ENCODE results near the gene TTLL12. TPM values are rescaled to one million over a fixed set of nuclear protein-coding genes. Genes with fewer than 3 reads are reported as not detected.

TTLL12 gene
- total and polyA plus RNA-seq, 2 experiments from 2014 or later, result 46.7 to 147 TPM

- TF ChIP-seq, protein P1, sequence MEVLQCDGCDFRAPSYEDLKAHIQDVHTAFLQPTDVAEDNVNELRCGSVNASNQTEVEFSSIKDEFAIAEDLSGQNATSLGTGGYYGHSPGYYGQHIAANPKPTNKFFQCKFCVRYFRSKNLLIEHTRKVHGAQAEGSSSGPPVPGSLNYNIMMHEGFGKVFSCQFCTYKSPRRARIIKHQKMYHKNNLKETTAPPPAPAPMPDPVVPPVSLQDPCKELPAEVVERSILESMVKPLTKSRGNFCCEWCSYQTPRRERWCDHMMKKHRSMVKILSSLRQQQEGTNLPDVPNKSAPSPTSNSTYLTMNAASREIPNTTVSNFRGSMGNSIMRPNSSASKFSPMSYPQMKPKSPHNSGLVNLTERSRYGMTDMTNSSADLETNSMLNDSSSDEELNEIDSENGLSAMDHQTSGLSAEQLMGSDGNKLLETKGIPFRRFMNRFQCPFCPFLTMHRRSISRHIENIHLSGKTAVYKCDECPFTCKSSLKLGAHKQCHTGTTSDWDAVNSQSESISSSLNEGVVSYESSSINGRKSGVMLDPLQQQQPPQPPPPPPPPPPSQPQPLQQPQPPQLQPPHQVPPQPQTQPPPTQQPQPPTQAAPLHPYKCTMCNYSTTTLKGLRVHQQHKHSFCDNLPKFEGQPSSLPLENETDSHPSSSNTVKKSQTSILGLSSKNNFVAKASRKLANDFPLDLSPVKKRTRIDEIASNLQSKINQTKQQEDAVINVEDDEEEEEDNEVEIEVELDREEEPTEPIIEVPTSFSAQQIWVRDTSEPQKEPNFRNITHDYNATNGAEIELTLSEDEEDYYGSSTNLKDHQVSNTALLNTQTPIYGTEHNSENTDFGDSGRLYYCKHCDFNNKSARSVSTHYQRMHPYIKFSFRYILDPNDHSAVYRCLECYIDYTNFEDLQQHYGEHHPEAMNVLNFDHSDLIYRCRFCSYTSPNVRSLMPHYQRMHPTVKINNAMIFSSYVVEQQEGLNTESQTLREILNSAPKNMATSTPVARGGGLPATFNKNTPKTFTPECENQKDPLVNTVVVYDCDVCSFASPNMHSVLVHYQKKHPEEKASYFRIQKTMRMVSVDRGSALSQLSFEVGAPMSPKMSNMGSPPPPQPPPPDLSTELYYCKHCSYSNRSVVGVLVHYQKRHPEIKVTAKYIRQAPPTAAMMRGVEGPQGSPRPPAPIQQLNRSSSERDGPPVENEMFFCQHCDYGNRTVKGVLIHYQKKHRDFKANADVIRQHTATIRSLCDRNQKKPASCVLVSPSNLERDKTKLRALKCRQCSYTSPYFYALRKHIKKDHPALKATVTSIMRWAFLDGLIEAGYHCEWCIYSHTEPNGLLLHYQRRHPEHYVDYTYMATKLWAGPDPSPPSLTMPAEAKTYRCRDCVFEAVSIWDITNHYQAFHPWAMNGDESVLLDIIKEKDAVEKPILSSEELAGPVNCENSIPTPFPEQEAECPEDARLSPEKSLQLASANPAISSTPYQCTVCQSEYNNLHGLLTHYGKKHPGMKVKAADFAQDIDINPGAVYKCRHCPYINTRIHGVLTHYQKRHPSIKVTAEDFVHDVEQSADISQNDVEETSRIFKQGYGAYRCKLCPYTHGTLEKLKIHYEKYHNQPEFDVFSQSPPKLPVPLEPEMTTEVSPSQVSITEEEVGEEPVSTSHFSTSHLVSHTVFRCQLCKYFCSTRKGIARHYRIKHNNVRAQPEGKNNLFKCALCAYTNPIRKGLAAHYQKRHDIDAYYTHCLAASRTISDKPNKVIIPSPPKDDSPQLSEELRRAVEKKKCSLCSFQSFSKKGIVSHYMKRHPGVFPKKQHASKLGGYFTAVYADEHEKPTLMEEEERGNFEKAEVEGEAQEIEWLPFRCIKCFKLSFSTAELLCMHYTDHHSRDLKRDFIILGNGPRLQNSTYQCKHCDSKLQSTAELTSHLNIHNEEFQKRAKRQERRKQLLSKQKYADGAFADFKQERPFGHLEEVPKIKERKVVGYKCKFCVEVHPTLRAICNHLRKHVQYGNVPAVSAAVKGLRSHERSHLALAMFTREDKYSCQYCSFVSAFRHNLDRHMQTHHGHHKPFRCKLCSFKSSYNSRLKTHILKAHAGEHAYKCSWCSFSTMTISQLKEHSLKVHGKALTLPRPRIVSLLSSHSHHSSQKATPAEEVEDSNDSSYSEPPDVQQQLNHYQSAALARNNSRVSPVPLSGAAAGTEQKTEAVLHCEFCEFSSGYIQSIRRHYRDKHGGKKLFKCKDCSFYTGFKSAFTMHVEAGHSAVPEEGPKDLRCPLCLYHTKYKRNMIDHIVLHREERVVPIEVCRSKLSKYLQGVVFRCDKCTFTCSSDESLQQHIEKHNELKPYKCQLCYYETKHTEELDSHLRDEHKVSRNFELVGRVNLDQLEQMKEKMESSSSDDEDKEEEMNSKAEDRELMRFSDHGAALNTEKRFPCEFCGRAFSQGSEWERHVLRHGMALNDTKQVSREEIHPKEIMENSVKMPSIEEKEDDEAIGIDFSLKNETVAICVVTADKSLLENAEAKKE (CRISPR knock-in tag; IDR thresholded peaks at IDR 0.05), result no peak
- TF ChIP-seq ZNF114 (CRISPR knock-in tag; IDR thresholded peaks at IDR 0.05) (no peak), EZH2phosphoT487 (IDR thresholded peaks at IDR 0.05; ENCODE audit: unreplicated experiment) (no peak), JUNB (IDR thresholded peaks at IDR 0.05; ENCODE audit: unreplicated experiment) (no peak)
- TF ChIP-seq, protein P2, sequence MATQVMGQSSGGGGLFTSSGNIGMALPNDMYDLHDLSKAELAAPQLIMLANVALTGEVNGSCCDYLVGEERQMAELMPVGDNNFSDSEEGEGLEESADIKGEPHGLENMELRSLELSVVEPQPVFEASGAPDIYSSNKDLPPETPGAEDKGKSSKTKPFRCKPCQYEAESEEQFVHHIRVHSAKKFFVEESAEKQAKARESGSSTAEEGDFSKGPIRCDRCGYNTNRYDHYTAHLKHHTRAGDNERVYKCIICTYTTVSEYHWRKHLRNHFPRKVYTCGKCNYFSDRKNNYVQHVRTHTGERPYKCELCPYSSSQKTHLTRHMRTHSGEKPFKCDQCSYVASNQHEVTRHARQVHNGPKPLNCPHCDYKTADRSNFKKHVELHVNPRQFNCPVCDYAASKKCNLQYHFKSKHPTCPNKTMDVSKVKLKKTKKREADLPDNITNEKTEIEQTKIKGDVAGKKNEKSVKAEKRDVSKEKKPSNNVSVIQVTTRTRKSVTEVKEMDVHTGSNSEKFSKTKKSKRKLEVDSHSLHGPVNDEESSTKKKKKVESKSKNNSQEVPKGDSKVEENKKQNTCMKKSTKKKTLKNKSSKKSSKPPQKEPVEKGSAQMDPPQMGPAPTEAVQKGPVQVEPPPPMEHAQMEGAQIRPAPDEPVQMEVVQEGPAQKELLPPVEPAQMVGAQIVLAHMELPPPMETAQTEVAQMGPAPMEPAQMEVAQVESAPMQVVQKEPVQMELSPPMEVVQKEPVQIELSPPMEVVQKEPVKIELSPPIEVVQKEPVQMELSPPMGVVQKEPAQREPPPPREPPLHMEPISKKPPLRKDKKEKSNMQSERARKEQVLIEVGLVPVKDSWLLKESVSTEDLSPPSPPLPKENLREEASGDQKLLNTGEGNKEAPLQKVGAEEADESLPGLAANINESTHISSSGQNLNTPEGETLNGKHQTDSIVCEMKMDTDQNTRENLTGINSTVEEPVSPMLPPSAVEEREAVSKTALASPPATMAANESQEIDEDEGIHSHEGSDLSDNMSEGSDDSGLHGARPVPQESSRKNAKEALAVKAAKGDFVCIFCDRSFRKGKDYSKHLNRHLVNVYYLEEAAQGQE (IDR thresholded peaks at IDR 0.05; ENCODE audit: unreplicated experiment), result no peak
- no peak overlapping the region for H3K27ac Mint-ChIP-seq
- Histone ChIP-seq H3K79me2 (replicated peaks; ENCODE audit: insufficient read depth) (no peaks in the 10 kb centered on the region), H2AFZ (no peak overlapping the region), H3K27ac (ENCODE audit: low read depth) (no peak overlapping the region), H3K4me2 (no peak overlapping the region), H3K4me1 (ENCODE audit: insufficient read depth) (peaks cover 7% of the 10 kb centered on the region; the same call in 1 of the 2 replicates), H3K4me3 (no peak overlapping the region), H3K27me3 (ENCODE audit: insufficient read depth) (no peaks in the 10 kb centered on the region), H4K20me1 (replicated peaks; ENCODE audit: insufficient read depth) (no peaks in the 10 kb centered on the region), H3F3A (replicated peaks; ENCODE audit: low read depth) (no peaks in the 10 kb centered on the region), H3K9me2 (ENCODE audit: insufficient read depth) (no peaks in the 10 kb centered on the region), H3K36me3 (ENCODE audit: insufficient read depth) (no peaks in the 10 kb centered on the region)
- H3K9me3 Mint-ChIP-seq, result no peaks in the 10 kb centered on the region; the same call in 2 of the 3 replicates
- H3K4me1 Mint-ChIP-seq, result peaks cover 36% of the 10 kb centered on the region
- H3K27me3 Mint-ChIP-seq (ENCODE audit: insufficient read depth, low read depth, poor library complexity), result peaks cover 13% of the 10 kb centered on the region
- DNase-seq (ENCODE audit: low spot score) (no peak), ATAC-seq (no peak)
- no peak overlapping the region for H3K4me3 Mint-ChIP-seq
- no peaks in the 10 kb centered on the region; the same call in 2 of the 3 replicates for H3K36me3 Mint-ChIP-seq (ENCODE audit: low read depth)
Measured at GRCh38 chr22:43222987-43223386, 36.1 kb upstream of the TTLL12 start.

Measured in GM23338 (cell line).